H9 (cell line): ENCODE data around the gene SLC30A3. TPM values are rescaled to one million over a fixed set of nuclear protein-coding genes. Genes with fewer than 3 reads are reported as not detected.

Experiments
- DNase-seq: peaks from one replicate; pipeline ENCODE4 v3.0.0-alpha.2; 2017
- H2AFZ ChIP-seq: one replicate; pipeline ENCODE4 v1.6.1; 2013; ENCODE audit warnings: mild to moderate bottlenecking, low read length, control low read depth, moderate library complexity
- H2AK5ac ChIP-seq: 2 replicates; pipeline ENCODE4 v1.6.1; 2013; ENCODE audit warnings: low read length, control low read depth, mixed read lengths; ENCODE audit not compliant: insufficient read length
- H2BK120ac ChIP-seq: one replicate; pipeline ENCODE4 v1.6.1; 2013; ENCODE audit warnings: low read depth, mild to moderate bottlenecking, low read length, control low read depth, inconsistent platforms; ENCODE audit not compliant: poor library complexity, severe bottlenecking
- H2BK12ac ChIP-seq: 2 replicates; pipeline ENCODE4 v1.6.1; 2013; ENCODE audit warnings: low read length, control low read depth, mixed read lengths, low read depth; ENCODE audit not compliant: insufficient read length
- H2BK15ac ChIP-seq: 2 replicates; pipeline ENCODE4 v1.6.1; 2013; ENCODE audit warnings: low read depth, low read length, control low read depth
- H2BK20ac ChIP-seq: one replicate; pipeline ENCODE4 v1.6.1; 2013; ENCODE audit warnings: low read depth, mild to moderate bottlenecking, low read length, control low read depth, inconsistent platforms; ENCODE audit not compliant: poor library complexity, severe bottlenecking
- H2BK5ac ChIP-seq: 2 replicates; pipeline ENCODE4 v1.6.1; 2013; ENCODE audit warnings: low read length, control low read depth, mixed read lengths; ENCODE audit not compliant: insufficient read length
- H3K14ac ChIP-seq: 2 replicates; pipeline ENCODE4 v1.6.1; 2013; ENCODE audit warnings: low read length, control low read depth; ENCODE audit not compliant: insufficient read depth
- H3K18ac ChIP-seq: 2 replicates; pipeline ENCODE4 v1.6.1; 2013; ENCODE audit warnings: low read depth, mild to moderate bottlenecking, mixed read lengths, low read length, control low read depth; ENCODE audit not compliant: insufficient read length
- H3K23ac ChIP-seq: 2 replicates; pipeline ENCODE4 v1.6.1; 2013; ENCODE audit warnings: low read length, control low read depth, mixed read lengths, low read depth; ENCODE audit not compliant: insufficient read length
- H3K23me2 ChIP-seq: 2 replicates; pipeline ENCODE4 v1.6.1; 2013; ENCODE audit warnings: low read depth, mild to moderate bottlenecking, mixed read lengths, low read length, control low read depth; ENCODE audit not compliant: insufficient read length, poor library complexity, severe bottlenecking
- H3K27ac ChIP-seq: 2 replicates; pipeline ENCODE4 v1.5.1; 2013; ENCODE audit warnings: low read length, control low read depth, mixed read lengths, low read depth; ENCODE audit not compliant: insufficient read length
- H3K27me3 ChIP-seq: 2 replicates; pipeline ENCODE4 v1.6.1; 2013; ENCODE audit warnings: low read length, control low read depth, inconsistent platforms; ENCODE audit not compliant: insufficient read depth
- H3K4ac ChIP-seq: 2 replicates; pipeline ENCODE4 v1.6.1; 2013; ENCODE audit warnings: low read depth, mild to moderate bottlenecking, control low read depth, inconsistent platforms, low read length, moderate library complexity
- H3K4me1 ChIP-seq: 2 replicates; pipeline ENCODE4 v1.6.1; 2013; ENCODE audit warnings: low read length, control low read depth, inconsistent platforms; ENCODE audit not compliant: insufficient read depth
- H3K4me2 ChIP-seq: 2 replicates; pipeline ENCODE4 v1.6.1; 2013; ENCODE audit warnings: low read length, control low read depth, mixed read lengths; ENCODE audit not compliant: insufficient read length, insufficient read depth
- H3K56ac ChIP-seq: 2 replicates; pipeline ENCODE4 v1.6.1; 2013; ENCODE audit warnings: low read depth, mild to moderate bottlenecking, mixed read lengths, low read length, control low read depth; ENCODE audit not compliant: insufficient read length
- H3K79me1 ChIP-seq: 2 replicates; pipeline ENCODE4 v1.6.1; 2013; ENCODE audit warnings: low read depth, mild to moderate bottlenecking, moderate library complexity, low read length, control low read depth, inconsistent platforms; ENCODE audit not compliant: insufficient read depth, poor library complexity, severe bottlenecking
- H3K79me2 ChIP-seq: 2 replicates; pipeline ENCODE4 v1.6.1; 2013; ENCODE audit warnings: low read length, control low read depth, inconsistent platforms; ENCODE audit not compliant: insufficient read depth
- H3K9ac ChIP-seq: 2 replicates; pipeline ENCODE4 v1.6.1; 2013; ENCODE audit warnings: low read length, control low read depth, mixed read lengths; ENCODE audit not compliant: insufficient read length; ENCODE audit errors: extremely low read depth
- H3K9me3 ChIP-seq: one replicate; pipeline ENCODE4 v1.6.1; 2013; ENCODE audit warnings: low read depth, low read length, inconsistent platforms; ENCODE audit not compliant: control insufficient read depth
- H3T11ph ChIP-seq: one replicate; pipeline ENCODE4 v1.6.1; 2013; ENCODE audit warnings: mild to moderate bottlenecking, low read length, control low read depth, inconsistent platforms
- H4K20me1 ChIP-seq: one replicate; pipeline ENCODE4 v1.6.1; 2013; ENCODE audit not compliant: control insufficient read depth, insufficient read length, insufficient read depth
- H4K5ac ChIP-seq: 2 replicates; pipeline ENCODE4 v1.6.1; 2013; ENCODE audit warnings: low read depth, mild to moderate bottlenecking, mixed read lengths, low read length, control low read depth; ENCODE audit not compliant: insufficient read length
- H4K8ac ChIP-seq: replicated peaks from 2 replicates; pipeline ENCODE4 v1.6.1; 2013; ENCODE audit warnings: low read length, control low read depth, mixed read lengths, low read depth; ENCODE audit not compliant: insufficient read length
- H4K91ac ChIP-seq: 2 replicates; pipeline ENCODE4 v1.6.1; 2013; ENCODE audit warnings: low read depth, mild to moderate bottlenecking, moderate library complexity, mixed read lengths, low read length, control low read depth; ENCODE audit not compliant: insufficient read length
- H3K27ac Mint-ChIP-seq, 3 experiments: 2 replicates in 2 of 3; 3 replicates in 1 of 3; pipeline ENCODE4 v1.8.0; 2020 to 2021; ENCODE audit warnings: mixed read lengths in 3 of 3, mild to moderate bottlenecking in 1 of 3, moderate library complexity in 1 of 3
- H3K27me3 Mint-ChIP-seq: 2 replicates; pipeline ENCODE4 v1.8.0; 2021; ENCODE audit warnings: low read depth, mild to moderate bottlenecking, moderate library complexity, mixed read lengths
- H3K36me3 Mint-ChIP-seq, 3 experiments: 2 replicates in 2 of 3; 3 replicates in 1 of 3; pipeline ENCODE4 v1.8.0; 2020 to 2021; ENCODE audit warnings: low read depth in 3 of 3, mixed read lengths in 3 of 3; ENCODE audit not compliant: insufficient read depth in 1 of 3
- H3K4me1 Mint-ChIP-seq, 2 experiments: 2 replicates each; pipeline ENCODE4 v1.8.0; 2020; ENCODE audit warnings: mixed read lengths in 2 of 2
- H3K4me3 Mint-ChIP-seq, 2 experiments: 2 replicates in 1 of 2; 3 replicates in 1 of 2; pipeline ENCODE4 v1.8.0; 2020 to 2021; ENCODE audit warnings: mild to moderate bottlenecking in 2 of 2, mixed read lengths in 2 of 2, moderate library complexity in 1 of 2
- H3K9me3 Mint-ChIP-seq, 2 experiments: 2 replicates in 1 of 2; 3 replicates in 1 of 2; pipeline ENCODE4 v1.8.0; 2020; ENCODE audit warnings: mild to moderate bottlenecking in 2 of 2, mixed read lengths in 2 of 2, moderate library complexity in 1 of 2
- CTCF ChIP-seq: fragments of 200-600 bp; sonication (generic); conservative IDR thresholded peaks from 3 replicates; pipeline ENCODE4 v1.8.0; 2021; ENCODE audit warnings: antibody characterized with exemption, mild to moderate bottlenecking
- WGBS: extraction: QIAGEN DNeasy Blood & Tissue Kit; methylation state at CpG from one replicate; pipeline ENCODE4 v1.1.7; 2013; ENCODE audit warnings: missing lambda C conversion rate, low lambda C conversion rate, mixed read lengths; ENCODE audit not compliant: insufficient read length; ENCODE audit errors: extremely low coverage; 5-methylcytosine and 5-hydroxymethylcytosine counted together
- total RNA-seq: library from RNA; stranded (reverse); gene quantifications from 2 replicates; pipeline ENCODE4 v1.2.1, GENCODE V29; 2021

SLC30A3 gene
- total RNA-seq, 1 experiment from 2014 or later: 2.5 TPM

- no peak for TF ChIP-seq CTCF
- H3K4me1 ChIP-seq: no peaks in the 10 kb centered on the region
- H3K14ac ChIP-seq: no peak overlapping the region
- H3K27ac Mint-ChIP-seq: no peak overlapping the region
- H2BK120ac ChIP-seq: no peak overlapping the region
- H3K4me2 ChIP-seq: no peak overlapping the region
- H4K20me1 ChIP-seq: no peaks in the 10 kb centered on the region
- H4K8ac ChIP-seq: no peak overlapping the region
- H3K79me1 ChIP-seq: no peaks in the 10 kb centered on the region
- H2BK5ac ChIP-seq: no peak overlapping the region
- H3K79me2 ChIP-seq: no peaks in the 10 kb centered on the region
- no peak overlapping the region for H2BK20ac ChIP-seq
- H3K23ac ChIP-seq: no peak overlapping the region
- no peaks in the 10 kb centered on the region for H3K9me3 Mint-ChIP-seq
- H2BK12ac ChIP-seq: no peak overlapping the region
- no peak for DNase-seq
- no peak overlapping the region for H2AK5ac ChIP-seq
- H4K5ac ChIP-seq: no peak overlapping the region
- no peak overlapping the region for H3K56ac ChIP-seq
- peaks cover 38 to 76% (median 68%) of the 10 kb centered on the region in 3 experiments for H3K36me3 Mint-ChIP-seq
- no peak overlapping the region for H3K18ac ChIP-seq
- H3K4me3 Mint-ChIP-seq: no peak overlapping the region
- H2AFZ ChIP-seq: no peak overlapping the region
- H3K27ac ChIP-seq: no peak overlapping the region
- no peaks in the 10 kb centered on the region for H3K27me3 ChIP-seq
- H3K27me3 Mint-ChIP-seq: no peaks in the 10 kb centered on the region
- H2BK15ac ChIP-seq: no peak overlapping the region
- no peaks in the 10 kb centered on the region for H3K4me1 Mint-ChIP-seq
- no peaks in the 10 kb centered on the region for H3K23me2 ChIP-seq
- WGBS: no CpG with 5 or more reads among the region's 16 CpGs
- no peaks in the 10 kb centered on the region for H3K9me3 ChIP-seq
- no peak overlapping the region for H4K91ac ChIP-seq
- H3K4ac ChIP-seq: no peak overlapping the region
- no peak overlapping the region for H3K9ac ChIP-seq
- no peak overlapping the region for H3T11ph ChIP-seq
Observed at GRCh38 chr2:27242614-27242951, 20.3 kb downstream of the SLC30A3 start.
